HepG2 (cell line): Measurements from ENCODE around the gene MTA2. TPM values are rescaled to one million over a fixed set of nuclear protein-coding genes. Genes with fewer than 3 reads are reported as not detected.
A peak's percentile ranks its signal among the peaks of the same experiment; 100 is the strongest.

ENCODE experiments used
- ATAC-seq: fragments of 200-7000 bp; cut with Tn5 transposase; 3 replicates; pipeline ENCODE4 v1.9.1; 2020; ENCODE audit warnings: mild to moderate bottlenecking, moderate library complexity
- BruUV-seq: library from RNA; stranded (reverse); fragments of 400-500 nt; replicated peaks from 2 replicates; lab custom pipeline; 2021; lab: Mats Ljungman, UMichigan
- CTCF ChIA-PET: fragments of 300-600 bp; formaldehyde crosslinking; extraction: SDS; loops from one replicate; lab custom pipeline; 2021; ENCODE audit warnings: low total read pairs, inconsistent platforms, low intra/inter-chr PET ratio; lab: Yijun Ruan, JAX
- POLR2A ChIA-PET: fragments of 350-600 bp; sonication (Branson Sonifier 250); formaldehyde crosslinking; loops from one replicate; lab custom pipeline; 2020; ENCODE audit warnings: antibody characterized with exemption, inconsistent platforms; lab: Yijun Ruan, JAX
- DNase-seq: peaks from one replicate; pipeline ENCODE4 v3.0.0-alpha.2; 2015; ENCODE audit warnings: low spot score
- FAIRE-seq: peaks from 3 replicates; lab custom pipeline; 2011; peaks lifted over from hg19 to GRCh38; lab: Jason Lieb, UNC
- H2AFZ ChIP-seq: one replicate; pipeline ENCODE4 v1.6.1; 2011; ENCODE audit warnings: low read length, inconsistent platforms
- H3K27ac ChIP-seq: fragments of 300-600 bp; 3 replicates; pipeline ENCODE4 v1.8.0; 2011; ENCODE audit warnings: mixed run types, mild to moderate bottlenecking, mixed read lengths, low read length, inconsistent platforms; ENCODE audit not compliant: insufficient read depth; ENCODE audit errors: extremely low read length
- H3K27me3 ChIP-seq, 2 experiments: fragments of 200-600 bp in 1 of 2; 2 replicates in 1 of 2; 3 replicates in 1 of 2; pipeline versions ENCODE4 v1.6.0 to v1.8.0; 2011; ENCODE audit warnings: low read length in 2 of 2, mild to moderate bottlenecking in 2 of 2, moderate library complexity in 2 of 2, inconsistent platforms in 1 of 2; ENCODE audit not compliant: insufficient read depth in 2 of 2, control insufficient read depth in 1 of 2
- H3K36me3 ChIP-seq, 2 experiments: fragments of 200-600 bp in 1 of 2; replicated peaks in 1 of 2; 2 replicates in 1 of 2; 3 replicates in 1 of 2; pipeline versions ENCODE4 v1.5.1 to v1.8.0; 2011; ENCODE audit warnings: low read length in 2 of 2, inconsistent platforms in 1 of 2; ENCODE audit not compliant: insufficient read depth in 2 of 2, control insufficient read depth in 1 of 2
- H3K4me1 ChIP-seq: 2 replicates; pipeline ENCODE4 v1.5.1; 2012; ENCODE audit warnings: low read length, inconsistent platforms; ENCODE audit not compliant: insufficient read depth
- H3K4me2 ChIP-seq: 2 replicates; pipeline ENCODE4 v1.6.0; 2011; ENCODE audit warnings: low read depth, low read length, inconsistent platforms
- H3K4me3 ChIP-seq, 3 experiments: fragments of 200-600 bp in 1 of 3; sonication (generic), shearing (Covaris generic) in 1 of 3; replicated peaks in 1 of 3; 2 replicates each; pipeline ENCODE4 v1.5.1; 2011 to 2016; ENCODE audit warnings: low read length in 3 of 3, inconsistent platforms in 2 of 3, low read depth in 2 of 3, mild to moderate bottlenecking in 2 of 3, control low read depth in 1 of 3, mixed read lengths in 1 of 3; ENCODE audit not compliant: insufficient read depth in 1 of 3
- H3K79me2 ChIP-seq: one replicate; pipeline ENCODE4 v1.6.1; 2011; ENCODE audit warnings: low read length, inconsistent platforms; ENCODE audit not compliant: insufficient read depth
- H3K9ac ChIP-seq: 2 replicates; pipeline ENCODE4 v1.6.0; 2011; ENCODE audit warnings: mild to moderate bottlenecking, low read depth, low read length, inconsistent platforms; ENCODE audit not compliant: insufficient read depth
- H3K9me3 ChIP-seq: 2 replicates; pipeline ENCODE4 v1.5.1; 2012; ENCODE audit warnings: mild to moderate bottlenecking, low read length
- H4K20me1 ChIP-seq: 2 replicates; pipeline ENCODE4 v1.6.0; 2011; ENCODE audit warnings: inconsistent platforms, mild to moderate bottlenecking, low read length, moderate library complexity; ENCODE audit not compliant: insufficient read depth
- AFF4 ChIP-seq: sonication (generic); formaldehyde crosslinking; IDR thresholded peaks from 2 replicates; pipeline ENCODE4 v1.4.0; 2020; ENCODE audit warnings: missing genetic modification reagents
- ASH2L ChIP-seq: fragments of 300-600, 200-600 bp; sonication (generic); IDR thresholded peaks from 2 replicates; pipeline ENCODE4 v1.7.0; 2017; ENCODE audit warnings: low read depth, mild to moderate bottlenecking, moderate library complexity, mixed read lengths, low read length; ENCODE audit not compliant: insufficient read length
- CEBPG ChIP-seq: IDR thresholded peaks from 2 replicates; pipeline ENCODE4 v1.6.1; 2016
- EED ChIP-seq: sonication (generic); formaldehyde crosslinking; IDR thresholded peaks from 2 replicates; pipeline ENCODE4 v1.5.0; 2020; ENCODE audit warnings: mild to moderate bottlenecking, missing genetic modification reagents
- ETV6 ChIP-seq: sonication (generic); formaldehyde crosslinking; conservative IDR thresholded peaks from 2 replicates; pipeline ENCODE4 v1.4.0; 2020; ENCODE audit warnings: missing genetic modification reagents
- FOXA3 ChIP-seq: IDR thresholded peaks from 2 replicates; pipeline ENCODE4 v1.6.1; 2016; ENCODE audit warnings: missing genetic modification reagents, missing compliant biosample characterization
- HOXD1 ChIP-seq: sonication (generic); formaldehyde crosslinking; IDR thresholded peaks from 2 replicates; pipeline ENCODE4 v1.5.0; 2020; ENCODE audit warnings: missing genetic modification reagents
- NR2C2 ChIP-seq: sonication (generic); formaldehyde crosslinking; IDR thresholded peaks from 2 replicates; pipeline ENCODE4 v1.4.0; 2020; ENCODE audit warnings: missing genetic modification reagents, mild to moderate bottlenecking, moderate library complexity, borderline replicate concordance
- RFX5 ChIP-seq: IDR thresholded peaks from 2 replicates; pipeline ENCODE4 v1.6.1; 2011; ENCODE audit warnings: low read depth, low read length, improper control_type of control experiment
- SALL2 ChIP-seq: sonication (generic); formaldehyde crosslinking; IDR thresholded peaks from 2 replicates; pipeline ENCODE4 v1.8.1; 2023; ENCODE audit warnings: mild to moderate bottlenecking, missing genetic modification reagents, inconsistent platforms
- THAP11 ChIP-seq: IDR thresholded peaks from 2 replicates; pipeline ENCODE4 v1.6.1; 2016; ENCODE audit warnings: missing biosample characterization, missing genetic modification reagents
- ZNF530 ChIP-seq: sonication (generic); formaldehyde crosslinking; IDR thresholded peaks from 2 replicates; pipeline ENCODE4 v1.5.0; 2020; ENCODE audit warnings: low read depth, mild to moderate bottlenecking, missing genetic modification reagents
- ZNF556 ChIP-seq: sonication (generic); formaldehyde crosslinking; IDR thresholded peaks from 2 replicates; pipeline ENCODE4 v1.4.0; 2020; ENCODE audit warnings: mild to moderate bottlenecking, missing genetic modification reagents, borderline replicate concordance
- ZNF605 ChIP-seq: sonication (generic); formaldehyde crosslinking; IDR thresholded peaks from 2 replicates; pipeline ENCODE4 v1.8.0; 2022; ENCODE audit warnings: mild to moderate bottlenecking, missing genetic modification reagents
- ZNF800 ChIP-seq: sonication (generic); formaldehyde crosslinking; IDR thresholded peaks from 2 replicates; pipeline ENCODE4 v1.4.0; 2020; ENCODE audit warnings: missing genetic modification reagents
- ZNF83 ChIP-seq: sonication (generic); formaldehyde crosslinking; IDR thresholded peaks from 2 replicates; pipeline ENCODE4 v1.4.0; 2020; ENCODE audit warnings: missing genetic modification reagents, mild to moderate bottlenecking, borderline replicate concordance
- WGBS: methylation state at CpG from one replicate; pipeline ENCODE4 v1.1.6; 2017; ENCODE audit warnings: low lambda C conversion rate; 5-methylcytosine and 5-hydroxymethylcytosine counted together
- in situ Hi-C: cut with HindIII; loops from 2 replicates; pipeline ENCODE4 v1.10.0; 2017; ENCODE audit warnings: low pct_unique_long_range_greater_than_20kb; ENCODE audit not compliant: extremely low pct_ligation_motif_present
- intact Hi-C: fragments of 100-400 bp; cut with micrococcal nuclease; formaldehyde crosslinking; loops from one replicate; pipeline ENCODE4 v1.10.0; 2022; ENCODE audit not compliant: unreplicated experiment
- polyA plus RNA-seq, 8 experiments: library from polyadenylated mRNA; depleted of rRNA in 3 of 8; stranded (reverse) in 7 of 8; unstranded in 1 of 8; fragments of >200 nt; fragmentation: Illumina TruSeq in 4 of 8; extraction: Trizol in 4 of 8; gene quantifications; 2 replicates each; pipeline versions ENCODE4 v1.2.1 to v1.2.3, GENCODE V29; 2011 to 2016; ENCODE audit warnings: low read depth in 4 of 8, missing spikeins in 1 of 8, mixed read lengths in 1 of 8; ENCODE audit not compliant: insufficient read depth in 1 of 8
- total RNA-seq, 5 experiments: library from RNA; depleted of rRNA; stranded (reverse); fragments of >200 nt; fragmentation: Illumina TruSeq; extraction: Trizol; gene quantifications; 2 replicates each; pipeline ENCODE4 v1.2.3, GENCODE V29; 2016; ENCODE audit warnings: low read depth in 1 of 5

The MTA2 gene
- total and polyA plus RNA-seq, 2 of the 13 experiments (the other 11 are each of a cell fraction or from before 2014, with no cell fraction given) = 14.0 to 70.0 TPM

- H3K4me1 ChIP-seq = peaks cover 51% of the 10 kb centered on the region
- TF ChIP-seq THAP11 (CRISPR knock-in tag) (peak; percentile 97), SALL2 (CRISPR knock-in tag) (no peak), ZNF800 (no peak; the same call in 1 of the 2 replicates), CEBPG (peak; percentile 76), RFX5 (peak; percentile 75; the same call in 1 of the 2 replicates), FOXA3 (CRISPR knock-in tag) (peak; percentile 81), ASH2L (peak; percentile 98), ETV6 (CRISPR knock-in tag) (no peak), NR2C2 (CRISPR knock-in tag) (peak; percentile 89), EED (CRISPR knock-in tag) (0 out of 2 replicates have a peak, but pooled peaks have one; percentile 20), ZNF530 (no peak), AFF4 (CRISPR knock-in tag) (no peak), ZNF605 (CRISPR knock-in tag) (peak; percentile 90), ZNF556 (CRISPR knock-in tag) (peak; percentile 96; the same call in 1 of the 2 replicates), ZNF83 (CRISPR knock-in tag) (no peak; the same call in 1 of the 2 replicates), HOXD1 (peak; percentile 16; the same call in 1 of the 2 replicates)
Measured at GRCh38 chr11:62591448-62592145, 10.1 kb downstream of the MTA2 start, which contains the start of gene TUT1. Gene TUT1 (minus strand): TSS chr11:62591523. CDS start chr11:62591485, 38 bp downstream.

More at GRCh38 chr11:62591448-62592145, 10.1 kb downstream of the MTA2 start, which contains the start of gene TUT1:
- Histone ChIP-seq H3K9me3 (no peaks in the 10 kb centered on the region), H3K79me2 (peaks cover 18% of the 10 kb centered on the region), H3K27ac (peak within 1 kb of the TSS; percentile 85), H3K4me3 (peak within 1 kb of the TSS; percentile 81 to 89 (median 82)), H2AFZ (no peak within 1 kb of the TSS), H4K20me1 (no peaks in the 10 kb centered on the region), H3K36me3 (peaks cover 19 to 22% of the 10 kb centered on the region in 2 experiments), H3K27me3 (no peaks in the 10 kb centered on the region; a peak in 1 of 5 replicates), H3K9ac (peak within 1 kb of the TSS; percentile 90), H3K4me2 (peak within 1 kb of the TSS; percentile 86)
- intact Hi-C loops (loop anchor here (1.0 to 5.0 kb wide), 2 partner anchors 8 to 61 kb away; partner anchors contain the start of gene INTS5), in situ Hi-C loops (no loop called here)
- ChIA-PET POLR2A (interaction anchor here (0.7 to 4.4 kb wide), 64 partner anchors 8 to 799 kb away, joined by 3 to 160 read pairs (median 6); partner anchors contain the start of genes AHNAK, B3GAT3, C11orf98 and CSKMT), CTCF (interaction anchor here (3.1 kb wide), 1 partner anchor 20 kb away, joined by 14 read pairs; the partner anchor contains the start of genes EML3 and ROM1)
- FAIRE-seq (peak; percentile 97), DNase-seq (peak; percentile 98), ATAC-seq (peak; percentile 86)
- BruUV-seq = no TSS peak
- WGBS = 2% methylated on average over 23 of the region's 58 CpGs
